GM13976 (cell line): Measurements from ENCODE around the gene FAM20C.

Source experiments
- DNase-seq: peaks from one replicate; pipeline ENCODE4 v3.0.0; 2012; ENCODE audit warnings: low spot score
- CTCF ChIP-seq: IDR thresholded peaks from 2 replicates; pipeline ENCODE4 v1.5.1; 2012; ENCODE audit warnings: borderline replicate concordance, mild to moderate bottlenecking; ENCODE audit not compliant: insufficient read depth; ENCODE audit errors: extremely low read depth, missing control alignments, control extremely low read depth
- in situ Hi-C: fragments of 300-500 bp; cut with MboI; formaldehyde crosslinking; loops from one replicate; pipeline ENCODE4 v1.12.0; 2022; ENCODE audit warnings: low sequenced_read_pairs, mixed read lengths, inconsistent platforms; ENCODE audit not compliant: unreplicated experiment

Gene FAM20C

DNA sequence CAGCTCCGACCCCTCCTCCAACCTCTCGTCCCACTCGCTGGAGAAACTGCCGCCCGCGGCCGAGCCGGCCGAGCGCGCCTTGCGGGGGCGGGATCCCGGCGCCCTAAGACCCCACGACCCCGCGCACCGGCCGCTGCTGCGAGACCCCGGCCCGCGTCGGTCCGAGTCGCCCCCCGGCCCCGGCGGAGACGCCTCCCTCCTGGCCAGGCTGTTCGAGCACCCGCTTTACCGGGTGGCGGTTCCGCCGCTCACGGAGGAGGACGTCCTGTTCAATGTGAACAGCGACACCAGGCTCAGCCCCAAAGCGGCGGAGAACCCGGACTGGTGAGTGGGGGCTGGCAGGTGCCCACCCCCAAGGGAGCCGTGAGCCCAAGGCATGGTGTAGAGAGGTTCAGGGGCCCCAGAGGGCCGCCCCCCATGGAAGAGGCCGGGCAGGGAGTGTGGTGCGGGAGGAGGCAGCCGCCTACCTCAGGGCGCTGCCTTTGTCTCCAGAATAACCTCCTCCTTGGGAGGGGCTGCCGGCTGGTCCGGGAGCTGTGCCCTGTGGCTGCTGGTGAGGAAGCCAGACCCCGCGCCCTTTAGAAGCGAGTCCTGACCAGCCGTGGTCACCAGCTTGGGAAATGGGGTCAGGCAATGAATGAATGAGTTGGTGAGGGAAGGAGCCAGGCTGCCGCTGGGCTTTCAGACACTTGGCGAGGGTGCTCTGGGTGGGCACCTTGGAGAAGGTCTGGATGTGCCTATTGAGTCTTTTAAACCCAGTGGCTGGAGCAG, 1.3 kb downstream of the FAM20C start:
- TF ChIP-seq CTCF = no peak
- DNase-seq = no peak
- in situ Hi-C loops = no loop called here

- no peak for TF ChIP-seq CTCF
- no peak for DNase-seq
These were observed 2.1 kb downstream of the FAM20C start for GRCh38 chr7:194252-195009.

DNA sequence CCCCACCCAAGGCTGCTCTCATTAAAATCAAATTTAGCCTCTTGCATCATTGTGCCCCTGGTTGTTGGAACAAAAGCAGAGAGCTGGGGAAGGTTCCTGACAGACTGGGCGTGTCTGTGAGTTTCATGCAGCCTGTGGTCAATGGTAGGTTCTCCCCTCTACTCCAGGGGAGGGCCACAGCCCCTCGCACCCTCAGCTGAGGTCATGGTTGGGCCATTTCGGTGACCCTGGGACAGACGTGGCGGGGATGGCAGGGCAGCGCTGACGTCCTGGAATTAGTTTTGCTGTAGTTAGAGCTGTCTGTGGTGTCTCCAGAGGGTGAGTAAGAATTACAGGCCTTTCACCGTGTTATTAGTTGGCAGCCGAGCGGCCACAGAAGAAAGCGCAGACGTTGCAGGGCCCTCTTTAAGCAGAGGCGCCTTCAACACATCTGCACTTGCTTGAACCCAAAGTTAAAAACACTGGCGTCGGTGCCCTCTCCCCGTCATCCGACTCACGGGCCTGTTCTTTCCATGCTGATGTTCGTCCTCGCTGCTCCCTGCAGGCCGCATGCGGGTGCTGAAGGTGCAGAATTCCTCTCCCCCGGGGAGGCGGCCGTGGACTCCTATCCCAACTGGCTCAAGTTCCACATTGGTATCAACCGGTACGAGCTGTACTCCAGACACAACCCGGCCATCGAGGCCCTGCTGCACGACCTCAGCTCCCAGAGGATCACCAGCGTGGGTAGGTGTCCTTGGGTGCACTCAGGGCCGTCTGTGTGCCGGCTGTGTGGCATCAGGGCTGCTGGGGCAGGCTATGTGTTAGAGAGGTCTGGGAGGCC, 2.8 kb downstream of the FAM20C start:
- in situ Hi-C loops = no loop called here
- TF ChIP-seq CTCF = no peak
- no peak for DNase-seq

More at GRCh38 chr7:194252-195009, 2.1 kb downstream of the FAM20C start:
- in situ Hi-C loops = no loop called here

GRCh38 chr7:195830-196128, 3.4 kb downstream of the FAM20C start:
- no peak for TF ChIP-seq CTCF
- DNase-seq = no peak
- in situ Hi-C loops = no loop called here

DNA sequence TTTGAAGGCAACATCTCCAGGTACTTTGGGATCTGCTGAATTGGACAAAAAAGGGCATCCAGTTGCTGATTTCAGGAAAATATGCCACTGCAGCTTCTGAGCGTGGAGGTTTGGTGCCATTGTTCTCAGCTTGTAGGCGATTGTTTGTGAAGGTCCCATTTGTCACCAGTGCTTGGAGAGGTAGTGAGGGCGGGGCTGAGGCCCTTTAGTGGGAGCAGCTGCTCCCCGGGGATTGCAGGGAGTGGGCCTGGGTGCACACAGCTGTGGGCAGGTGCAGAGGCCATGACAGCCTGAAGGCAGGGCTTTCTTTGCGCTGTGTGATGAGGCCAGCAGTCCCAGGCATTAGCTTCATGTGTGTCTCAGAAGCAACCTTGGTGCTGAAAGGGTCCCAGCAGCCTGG, 3.9 kb downstream of the FAM20C start:
- TF ChIP-seq CTCF = no peak
- in situ Hi-C loops = no loop called here
- DNase-seq = no peak

- in situ Hi-C loops = no loop called here
- no peak for DNase-seq
- TF ChIP-seq CTCF = no peak
These were observed 4.5 kb downstream of the FAM20C start for GRCh38 chr7:196778-197321.
